ENCODE data around the gene CYBA. TPM values are rescaled to one million over a fixed set of nuclear protein-coding genes. Genes with fewer than 3 reads are reported as not detected.

Gene CYBA
- total and polyA plus RNA-seq, 2 of the 13 experiments (the other 11 are each of a cell fraction or from before 2014, with no cell fraction given), result 196 to 250 TPM

GRCh38 chr16:88622866-88623265, 28.0 kb downstream of the CYBA start (continued):
- TF ChIP-seq, protein P1, sequence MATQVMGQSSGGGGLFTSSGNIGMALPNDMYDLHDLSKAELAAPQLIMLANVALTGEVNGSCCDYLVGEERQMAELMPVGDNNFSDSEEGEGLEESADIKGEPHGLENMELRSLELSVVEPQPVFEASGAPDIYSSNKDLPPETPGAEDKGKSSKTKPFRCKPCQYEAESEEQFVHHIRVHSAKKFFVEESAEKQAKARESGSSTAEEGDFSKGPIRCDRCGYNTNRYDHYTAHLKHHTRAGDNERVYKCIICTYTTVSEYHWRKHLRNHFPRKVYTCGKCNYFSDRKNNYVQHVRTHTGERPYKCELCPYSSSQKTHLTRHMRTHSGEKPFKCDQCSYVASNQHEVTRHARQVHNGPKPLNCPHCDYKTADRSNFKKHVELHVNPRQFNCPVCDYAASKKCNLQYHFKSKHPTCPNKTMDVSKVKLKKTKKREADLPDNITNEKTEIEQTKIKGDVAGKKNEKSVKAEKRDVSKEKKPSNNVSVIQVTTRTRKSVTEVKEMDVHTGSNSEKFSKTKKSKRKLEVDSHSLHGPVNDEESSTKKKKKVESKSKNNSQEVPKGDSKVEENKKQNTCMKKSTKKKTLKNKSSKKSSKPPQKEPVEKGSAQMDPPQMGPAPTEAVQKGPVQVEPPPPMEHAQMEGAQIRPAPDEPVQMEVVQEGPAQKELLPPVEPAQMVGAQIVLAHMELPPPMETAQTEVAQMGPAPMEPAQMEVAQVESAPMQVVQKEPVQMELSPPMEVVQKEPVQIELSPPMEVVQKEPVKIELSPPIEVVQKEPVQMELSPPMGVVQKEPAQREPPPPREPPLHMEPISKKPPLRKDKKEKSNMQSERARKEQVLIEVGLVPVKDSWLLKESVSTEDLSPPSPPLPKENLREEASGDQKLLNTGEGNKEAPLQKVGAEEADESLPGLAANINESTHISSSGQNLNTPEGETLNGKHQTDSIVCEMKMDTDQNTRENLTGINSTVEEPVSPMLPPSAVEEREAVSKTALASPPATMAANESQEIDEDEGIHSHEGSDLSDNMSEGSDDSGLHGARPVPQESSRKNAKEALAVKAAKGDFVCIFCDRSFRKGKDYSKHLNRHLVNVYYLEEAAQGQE (IDR thresholded peaks at IDR 0.05; ENCODE audit: borderline replicate concordance in 1 of 2, low read depth in 1 of 2, low read length in 2 of 2), result no peak
- TF ChIP-seq HNRNPK (IDR thresholded peaks at IDR 0.05; ENCODE audit: low read depth, low read length, poor library complexity, severe bottlenecking) (no peak), CHD4 (IDR thresholded peaks at IDR 0.05; ENCODE audit: borderline replicate concordance, low read length) (no peak), ZNF704 (CRISPR knock-in tag; IDR thresholded peaks at IDR 0.05; ENCODE audit: borderline replicate concordance) (no peak), GFI1 (CRISPR knock-in tag; IDR thresholded peaks at IDR 0.05; ENCODE audit: borderline replicate concordance) (no peak), ATM (IDR thresholded peaks at IDR 0.05; ENCODE audit: borderline replicate concordance) (no peak), ZNF12 (CRISPR knock-in tag; IDR thresholded peaks at IDR 0.05) (no peak), CBX2 (IDR thresholded peaks at IDR 0.05; ENCODE audit: low read depth, low read length) (no peak), CBX2 (CRISPR knock-in tag; IDR thresholded peaks at IDR 0.05; ENCODE audit: low read depth) (no peak), TCF12 (IDR thresholded peaks at IDR 0.05) (no peak), TCF12 (CRISPR knock-in tag; IDR thresholded peaks at IDR 0.05) (no peak), HIVEP1 (CRISPR knock-in tag; IDR thresholded peaks at IDR 0.05) (no peak), ZNF503 (CRISPR knock-in tag; IDR thresholded peaks at IDR 0.05) (no peak), NFIC (IDR thresholded peaks at IDR 0.05; ENCODE audit: low read length) (no peak), SNRNP70 (IDR thresholded peaks at IDR 0.05; ENCODE audit: low read depth, low read length) (no peak), HHEX (CRISPR knock-in tag; IDR thresholded peaks at IDR 0.05) (no peak)
